Stimulated activated CD4-positive, alpha-beta T cell treated with anti-CD3 and anti-CD28 coated beads, Interleukin-4, amount 100 ng/mL, for 4 hours (primary cell): ENCODE data around the gene GPLD1.

Experiments used
- DNase-seq, 2 experiments: peaks; one replicate each; pipeline ENCODE4 v3.0.0-alpha.2; 2020

GPLD1 gene

DNA sequence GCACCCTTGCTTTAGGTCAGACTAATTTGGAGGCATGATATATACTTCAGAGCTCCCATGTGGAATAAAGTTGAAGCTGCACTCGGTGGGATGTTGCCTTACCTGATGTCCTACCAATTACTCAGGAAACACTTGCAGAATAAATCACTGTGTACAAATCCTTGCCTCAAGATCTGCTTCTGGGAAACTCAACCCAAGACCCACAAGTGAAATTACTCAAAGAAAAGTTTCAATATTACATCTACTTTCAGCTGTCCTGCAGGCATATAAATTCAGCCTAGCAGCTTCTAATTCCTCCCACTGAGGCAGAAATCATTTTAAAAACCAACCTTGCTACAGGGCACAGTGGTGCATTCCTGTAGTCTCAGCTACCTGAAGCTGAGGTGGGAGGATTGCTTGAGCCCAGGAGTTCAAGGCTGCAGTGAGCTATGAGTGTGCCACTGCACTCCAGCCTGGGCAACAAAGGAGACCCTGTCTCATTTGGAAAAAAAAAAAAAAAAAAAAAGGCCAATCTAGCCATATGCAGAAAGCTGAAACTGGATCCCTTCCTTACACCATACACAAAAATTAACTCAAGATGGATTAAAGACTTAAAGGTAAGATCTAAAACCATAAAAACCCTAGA lies 110.8 kb downstream of the GPLD1 start:
- DNase-seq: no peak
